ENCODE results near the gene RNF41.

RNF41 gene

DNA sequence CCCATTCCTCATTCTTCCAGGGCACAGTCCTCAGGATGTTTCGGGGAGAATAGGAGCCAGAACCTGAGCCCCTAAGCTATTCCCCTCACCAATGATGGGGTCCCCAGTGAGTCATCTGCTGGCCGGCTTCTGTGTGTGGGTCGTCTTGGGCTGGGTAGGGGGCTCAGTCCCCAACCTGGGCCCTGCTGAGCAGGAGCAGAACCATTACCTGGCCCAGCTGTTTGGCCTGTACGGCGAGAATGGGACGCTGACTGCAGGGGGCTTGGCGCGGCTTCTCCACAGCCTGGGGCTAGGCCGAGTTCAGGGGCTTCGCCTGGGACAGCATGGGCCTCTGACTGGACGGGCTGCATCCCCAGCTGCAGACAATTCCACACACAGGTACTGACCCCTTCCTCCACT, 9.5 kb upstream of the RNF41 start:
- no peak for DNase-seq (ENCODE audit: extremely low read depth, insufficient read length)
- peaks cover 1% of the 10 kb centered on the region for H3K36me3 ChIP-seq (ENCODE audit: control insufficient read depth, insufficient read depth, low read length)
- no peaks in the 10 kb centered on the region for H3K27me3 ChIP-seq (replicated peaks; ENCODE audit: control insufficient read depth, insufficient read depth, low read length)
- TF ChIP-seq, protein P1, sequence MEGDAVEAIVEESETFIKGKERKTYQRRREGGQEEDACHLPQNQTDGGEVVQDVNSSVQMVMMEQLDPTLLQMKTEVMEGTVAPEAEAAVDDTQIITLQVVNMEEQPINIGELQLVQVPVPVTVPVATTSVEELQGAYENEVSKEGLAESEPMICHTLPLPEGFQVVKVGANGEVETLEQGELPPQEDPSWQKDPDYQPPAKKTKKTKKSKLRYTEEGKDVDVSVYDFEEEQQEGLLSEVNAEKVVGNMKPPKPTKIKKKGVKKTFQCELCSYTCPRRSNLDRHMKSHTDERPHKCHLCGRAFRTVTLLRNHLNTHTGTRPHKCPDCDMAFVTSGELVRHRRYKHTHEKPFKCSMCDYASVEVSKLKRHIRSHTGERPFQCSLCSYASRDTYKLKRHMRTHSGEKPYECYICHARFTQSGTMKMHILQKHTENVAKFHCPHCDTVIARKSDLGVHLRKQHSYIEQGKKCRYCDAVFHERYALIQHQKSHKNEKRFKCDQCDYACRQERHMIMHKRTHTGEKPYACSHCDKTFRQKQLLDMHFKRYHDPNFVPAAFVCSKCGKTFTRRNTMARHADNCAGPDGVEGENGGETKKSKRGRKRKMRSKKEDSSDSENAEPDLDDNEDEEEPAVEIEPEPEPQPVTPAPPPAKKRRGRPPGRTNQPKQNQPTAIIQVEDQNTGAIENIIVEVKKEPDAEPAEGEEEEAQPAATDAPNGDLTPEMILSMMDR (IDR thresholded peaks at IDR 0.05; ENCODE audit: insufficient read depth, low read length, poor library complexity, severe bottlenecking), result no peak
- no peak overlapping the region for H3K4me3 ChIP-seq (replicated peaks; ENCODE audit: low read depth, low read length)

DNA sequence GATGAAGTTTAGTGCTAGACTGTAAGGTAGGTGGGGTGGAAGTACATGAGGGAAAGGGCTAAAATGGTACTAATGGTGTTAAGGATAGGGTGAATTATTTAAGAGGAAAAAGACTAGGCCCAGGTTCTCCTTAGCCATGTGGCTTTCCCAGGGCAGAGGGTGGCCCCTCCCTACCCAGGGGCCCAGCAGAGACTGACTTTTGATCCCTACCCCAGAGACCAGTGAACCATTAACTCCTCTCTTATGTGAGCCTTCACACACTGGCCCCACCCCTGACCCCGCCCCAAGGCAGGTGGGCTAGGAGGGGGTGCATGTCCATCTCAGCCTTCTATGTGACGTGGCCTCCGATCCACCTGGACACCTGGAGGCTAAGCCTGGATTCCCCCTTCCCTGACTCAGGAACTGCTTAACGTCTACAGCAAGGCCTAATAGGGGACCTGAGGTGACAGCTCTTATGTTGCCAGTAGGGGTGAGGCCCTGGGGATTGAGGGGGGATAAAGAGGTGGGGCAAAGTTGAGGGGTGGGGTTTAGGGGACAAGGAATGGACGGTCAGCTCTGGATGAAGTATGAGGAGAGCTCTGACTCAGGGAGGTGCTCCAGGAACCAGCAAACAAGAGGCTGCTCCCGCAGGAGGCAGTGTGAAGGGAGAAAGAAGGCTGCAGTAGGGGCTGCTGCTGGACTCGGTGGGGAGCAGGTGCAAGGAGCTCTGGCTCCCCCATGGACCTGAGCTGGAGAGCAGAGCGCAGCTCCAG, 8.9 kb upstream of the RNF41 start:
- TF ChIP-seq, protein P1 (IDR thresholded peaks at IDR 0.05; ENCODE audit: insufficient read depth, low read length, poor library complexity, severe bottlenecking), result no peak
- H3K27me3 ChIP-seq (replicated peaks; ENCODE audit: control insufficient read depth, insufficient read depth, low read length), result no peaks in the 10 kb centered on the region
- H3K36me3 ChIP-seq (ENCODE audit: control insufficient read depth, insufficient read depth, low read length), result peaks cover 2% of the 10 kb centered on the region
- no peak overlapping the region for H3K4me3 ChIP-seq (replicated peaks; ENCODE audit: low read depth, low read length)
- no peak for DNase-seq (ENCODE audit: extremely low read depth, insufficient read length)

DNA sequence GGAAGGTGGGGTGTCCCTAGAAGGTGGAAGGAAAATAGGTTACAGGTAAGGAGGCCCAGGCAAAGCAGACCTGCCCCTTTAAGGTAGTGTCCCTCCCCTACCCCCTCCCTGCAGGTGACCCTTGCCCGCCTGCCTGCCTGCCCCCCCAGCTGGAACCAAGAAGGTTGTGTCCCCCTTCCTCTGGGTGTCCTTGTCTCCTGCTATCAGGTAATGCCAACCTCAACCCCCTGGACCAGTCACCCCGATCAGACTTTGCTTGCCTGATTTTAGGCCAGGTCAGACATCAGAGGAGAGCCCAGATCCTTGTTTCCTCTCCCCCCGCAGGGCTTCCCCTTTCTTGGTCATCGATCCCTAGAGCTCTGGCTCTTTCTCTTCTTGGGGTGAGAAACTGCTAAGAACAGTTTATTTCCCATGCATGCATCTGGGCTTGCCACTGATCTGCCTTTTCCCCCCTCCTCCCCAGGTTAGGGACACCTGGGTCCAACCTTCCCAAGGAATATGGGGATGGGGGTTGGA, 8.3 kb upstream of the RNF41 start, which contains the start of gene SLC39A5:
Gene SLC39A5 (plus strand): TSS at position 136 of the 516 bp plus-strand sequence. CDS start 1,224 bp downstream, outside the sequence.
- TF ChIP-seq, protein P1 (IDR thresholded peaks at IDR 0.05; ENCODE audit: insufficient read depth, low read length, poor library complexity, severe bottlenecking), result no peak
- no peak for DNase-seq (ENCODE audit: extremely low read depth, insufficient read length)
- Histone ChIP-seq H3K36me3 (ENCODE audit: control insufficient read depth, insufficient read depth, low read length) (peaks cover 2% of the 10 kb centered on the region), H3K27me3 (replicated peaks; ENCODE audit: control insufficient read depth, insufficient read depth, low read length) (no peaks in the 10 kb centered on the region), H3K4me3 (replicated peaks; ENCODE audit: low read depth, low read length) (no peak within 1 kb of the TSS)

DNA sequence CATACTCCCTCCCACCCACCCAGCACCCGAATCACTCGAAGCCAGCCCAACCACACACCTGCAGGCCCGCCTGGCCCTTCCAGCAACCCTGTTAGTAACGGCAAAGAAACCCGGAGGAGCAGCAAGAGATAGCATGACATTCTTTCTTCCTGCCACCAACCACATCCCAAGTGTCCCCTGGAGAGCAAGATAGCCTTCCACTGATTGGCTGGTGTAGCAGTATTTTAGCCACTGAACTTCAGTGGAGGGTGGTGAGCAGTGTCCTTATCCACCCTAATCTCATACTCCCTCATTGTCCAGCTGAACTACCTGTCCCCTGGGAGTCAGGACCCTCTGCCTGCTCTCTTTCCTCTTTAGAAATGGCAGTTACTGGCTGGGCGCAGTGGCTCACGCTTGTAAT, 7.4 kb upstream of the RNF41 start:
- DNase-seq (ENCODE audit: extremely low read depth, insufficient read length), result no peak
- H3K4me3 ChIP-seq (replicated peaks; ENCODE audit: low read depth, low read length), result no peak overlapping the region
- TF ChIP-seq, protein P1 (IDR thresholded peaks at IDR 0.05; ENCODE audit: insufficient read depth, low read length, poor library complexity, severe bottlenecking), result no peak
- no peaks in the 10 kb centered on the region for H3K27me3 ChIP-seq (replicated peaks; ENCODE audit: control insufficient read depth, insufficient read depth, low read length)
- H3K36me3 ChIP-seq (ENCODE audit: control insufficient read depth, insufficient read depth, low read length), result peaks cover 2% of the 10 kb centered on the region

DNA sequence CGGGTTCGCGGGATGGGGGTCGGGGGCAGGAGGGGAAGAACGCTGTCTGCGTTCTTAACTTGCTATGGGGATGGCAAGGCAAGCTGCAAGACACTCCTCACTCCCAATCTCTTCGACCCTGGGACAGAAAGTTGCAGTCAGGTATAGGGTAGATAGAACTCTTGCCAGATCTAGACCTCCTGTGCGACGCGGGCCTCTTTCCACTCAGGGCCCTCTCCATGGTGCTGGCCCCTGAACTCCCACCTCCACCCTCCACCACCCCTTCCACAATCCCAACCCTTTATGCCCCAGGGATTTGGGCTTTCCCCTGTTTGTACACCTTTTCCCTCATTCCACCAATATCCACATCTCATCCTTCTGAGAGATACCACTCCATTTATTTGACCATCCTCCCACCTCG, 3.2 kb upstream of the RNF41 start:
- TF ChIP-seq, protein P1 (IDR thresholded peaks at IDR 0.05; ENCODE audit: insufficient read depth, low read length, poor library complexity, severe bottlenecking), result no peak
- DNase-seq (ENCODE audit: extremely low read depth, insufficient read length), result no peak
- H3K27me3 ChIP-seq (replicated peaks; ENCODE audit: control insufficient read depth, insufficient read depth, low read length), result no peaks in the 10 kb centered on the region
- H3K4me3 ChIP-seq (replicated peaks; ENCODE audit: low read depth, low read length), result peak overlapping the region; percentile 74
- peaks cover 2% of the 10 kb centered on the region for H3K36me3 ChIP-seq (ENCODE audit: control insufficient read depth, insufficient read depth, low read length)
